Panc1 (cell line): Measurements from ENCODE around the gene SUSD6. TPM values are rescaled to one million over a fixed set of nuclear protein-coding genes. Genes with fewer than 3 reads are reported as not detected.

Experiments used
- ATAC-seq: fragments of 200-7000 bp; cut with Tn5 transposase; 2 replicates; pipeline ENCODE4 v1.9.1; 2020; ENCODE audit warnings: mild to moderate bottlenecking, moderate library complexity
- BruUV-seq: library from RNA; stranded (reverse); fragments of 400-500 nt; replicated peaks from 2 replicates; lab custom pipeline; 2021; lab: Mats Ljungman, UMichigan
- CTCF ChIA-PET: fragments of 300-600 bp; sonication (Branson Sonifier 250); formaldehyde crosslinking; loops from one replicate; lab custom pipeline; 2022; ENCODE audit warnings: antibody characterized with exemption; lab: Charles Lee
- POLR2A ChIA-PET: fragments of 300-600 bp; sonication (Branson Sonifier 250); formaldehyde crosslinking; loops from one replicate; lab custom pipeline; 2022; ENCODE audit warnings: antibody characterized with exemption; lab: Charles Lee
- DNase-seq: peaks from one replicate; pipeline ENCODE4 v3.0.0-alpha.2; 2010; ENCODE audit warnings: low read depth, low spot score
- H3K27ac ChIP-seq: 2 replicates; pipeline ENCODE4 v1.5.1; 2011; ENCODE audit warnings: mild to moderate bottlenecking, low read length, inconsistent platforms
- H3K27me3 ChIP-seq: fragments of 200-500 bp; sonication (Bioruptor generic); 2 replicates; pipeline ENCODE4 v1.6.0; 2014; ENCODE audit warnings: low read length, inconsistent platforms; ENCODE audit not compliant: control insufficient read depth, insufficient read depth
- H3K36me3 ChIP-seq: fragments of 200-500 bp; sonication (Bioruptor generic); 2 replicates; pipeline ENCODE4 v1.5.1; 2014; ENCODE audit warnings: inconsistent platforms, mild to moderate bottlenecking, low read length, moderate library complexity; ENCODE audit not compliant: control insufficient read depth, insufficient read depth
- H3K4me1 ChIP-seq: 2 replicates; pipeline ENCODE4 v1.5.1; 2011; ENCODE audit warnings: inconsistent platforms, mild to moderate bottlenecking, low read length, moderate library complexity; ENCODE audit not compliant: control insufficient read depth, insufficient read depth
- H3K4me3 ChIP-seq, 2 experiments: 2 replicates each; pipeline ENCODE4 v1.5.1; 2011 to 2012; ENCODE audit warnings: low read depth in 2 of 2, low read length in 2 of 2, mild to moderate bottlenecking in 2 of 2, inconsistent platforms in 1 of 2, moderate library complexity in 1 of 2
- H3K9me3 ChIP-seq: fragments of 200-500 bp; sonication (Bioruptor generic); 2 replicates; pipeline ENCODE4 v1.5.1; 2014; ENCODE audit warnings: low read depth, mild to moderate bottlenecking, inconsistent platforms, low read length, moderate library complexity; ENCODE audit not compliant: control insufficient read depth, insufficient read depth
- CTCF ChIP-seq: fragments of 450-650 bp; IDR thresholded peaks from 2 replicates; pipeline ENCODE4 v1.5.1; 2017; ENCODE audit warnings: mild to moderate bottlenecking
- POLR2AphosphoS5 ChIP-seq: IDR thresholded peaks from 2 replicates; pipeline ENCODE4 v1.6.1; 2012; ENCODE audit warnings: mild to moderate bottlenecking, low read depth, low read length, moderate library complexity
- REST ChIP-seq, 2 experiments: IDR thresholded peaks; 2 replicates each; pipeline ENCODE4 v1.6.1; 2011 to 2012; ENCODE audit warnings: low read depth in 2 of 2, control low read depth in 1 of 2, low read length in 1 of 2, mild to moderate bottlenecking in 1 of 2, moderate library complexity in 1 of 2; ENCODE audit not compliant: insufficient read depth in 1 of 2
- SIN3A ChIP-seq: IDR thresholded peaks from 2 replicates; pipeline ENCODE4 v1.6.1; 2012; ENCODE audit warnings: low read depth, mild to moderate bottlenecking, low read length, moderate library complexity, borderline replicate concordance; ENCODE audit not compliant: insufficient read depth
- TCF7L2 ChIP-seq: IDR thresholded peaks from 2 replicates; pipeline ENCODE4 v1.6.1; 2011; ENCODE audit warnings: mild to moderate bottlenecking, low read depth, low read length, inconsistent platforms
- in situ Hi-C: cut with HindIII; loops from 2 replicates; pipeline ENCODE4 v1.10.0; 2016; ENCODE audit warnings: low sequenced_read_pairs, low pct_unique_long_range_greater_than_20kb
- intact Hi-C: fragments of 100-400 bp; cut with micrococcal nuclease; formaldehyde crosslinking; loops from one replicate; pipeline ENCODE4 v1.10.0; 2022; ENCODE audit not compliant: unreplicated experiment
- total RNA-seq: library from RNA; stranded (reverse); gene quantifications from one replicate; pipeline ENCODE4 v1.2.1, GENCODE V29; 2021; ENCODE audit not compliant: unreplicated experiment

Gene SUSD6
- total RNA-seq, 1 experiment from 2014 or later = 10.9 TPM

- Histone ChIP-seq H3K4me3 (peak overlapping the region; percentile 55 to 67), H3K36me3 (no peaks in the 10 kb centered on the region; the same call in 1 of the 2 replicates), H3K27me3 (no peaks in the 10 kb centered on the region), H3K4me1 (peaks cover 5% of the 10 kb centered on the region; the same call in 1 of the 2 replicates), H3K9me3 (no peaks in the 10 kb centered on the region), H3K27ac (peak overlapping the region; percentile 85)
- no peak for ATAC-seq
- no TSS peak for BruUV-seq
- ChIA-PET POLR2A (no interaction called here), CTCF (interaction anchor here (0.7 kb wide), 1 partner anchor 592 kb away, joined by 7 read pairs; no protein-coding TSS in a partner anchor)
- DNase-seq = no peak
- in situ Hi-C loops = no loop called here
- intact Hi-C loops = no loop called here
- TF ChIP-seq SIN3A (no peak), REST (IDR thresholded peaks at IDR 0.05; ENCODE audit: insufficient read depth in 1 of 2, low read depth in 2 of 2, low read length in 1 of 2) (no peak), CTCF (no peak), POLR2AphosphoS5 (no peak), TCF7L2 (no peak)
Measured at GRCh38 chr14:69610020-69610873, 1.1 kb upstream of the SUSD6 start.

- TF ChIP-seq CTCF (no peak), SIN3A (no peak), POLR2AphosphoS5 (no peak)
- CTCF ChIA-PET = interaction anchor here (0.6 kb wide), 1 partner anchor 36 kb away, joined by 4 read pairs; the partner anchor contains the start of gene CCDC177
Measured at GRCh38 chr14:69610874-69611171, 573 bp upstream of the SUSD6 start.

More at GRCh38 chr14:69610874-69611171, 573 bp upstream of the SUSD6 start:
- Histone ChIP-seq H3K4me1 (peaks cover 5% of the 10 kb centered on the region; the same call in 1 of the 2 replicates), H3K27ac (peak overlapping the region; percentile 85), H3K36me3 (no peaks in the 10 kb centered on the region; the same call in 1 of the 2 replicates), H3K27me3 (no peaks in the 10 kb centered on the region), H3K9me3 (no peaks in the 10 kb centered on the region), H3K4me3 (peak overlapping the region; percentile 55 to 67)
- BruUV-seq = no TSS peak
- in situ Hi-C loops = no loop called here
- ATAC-seq = no peak
- intact Hi-C loops = no loop called here
- DNase-seq = no peak
- POLR2A ChIA-PET = no interaction called here
